ENCODE results near the gene GRIA1. TPM values are rescaled to one million over a fixed set of nuclear protein-coding genes. Genes with fewer than 3 reads are reported as not detected.

The GRIA1 gene
- total and polyA plus RNA-seq, 5 donors from 2014 or later: not detected

DNA sequence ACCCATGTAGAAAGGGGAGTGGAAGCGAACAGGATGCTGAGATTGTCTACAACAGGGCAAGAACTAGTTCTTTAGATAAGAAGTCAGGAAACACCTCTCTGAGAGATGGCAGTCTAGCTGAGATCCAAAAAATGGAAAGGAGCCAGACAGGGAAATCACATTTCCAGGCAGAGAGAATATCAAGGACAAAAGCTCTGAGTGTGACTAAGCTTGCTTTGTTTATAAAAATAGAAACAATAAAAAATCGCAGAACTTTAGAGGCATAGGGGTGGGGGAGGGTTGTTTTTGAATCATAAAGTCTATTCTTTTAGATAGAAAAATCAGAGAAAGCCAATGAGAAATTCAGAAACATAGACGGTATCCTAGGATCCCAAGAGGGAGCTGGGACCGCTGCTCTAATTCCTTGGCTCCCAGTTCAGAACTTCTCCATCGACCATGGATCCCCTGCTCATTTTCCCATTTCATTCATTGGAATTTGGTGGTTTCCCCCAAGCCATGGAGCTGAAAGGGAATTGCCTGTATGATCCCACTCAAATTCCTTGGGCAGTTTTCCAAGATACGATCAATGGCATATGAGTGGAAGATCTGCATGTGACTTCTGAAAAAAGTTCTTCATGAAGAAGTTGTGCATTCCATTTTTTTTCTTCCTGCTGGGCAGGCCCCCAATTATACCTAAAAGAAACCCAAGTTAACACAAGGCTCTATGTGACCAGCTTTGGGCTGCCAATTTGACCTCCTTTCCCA lies 182.0 kb downstream of the GRIA1 start:
- DNase-seq: no peak
- Histone ChIP-seq H3K4me1 (ENCODE audit: control insufficient read depth, insufficient read depth, low read length, poor library complexity, severe bottlenecking) (no peaks in the 10 kb centered on the region), H3K4me3 (ENCODE audit: low read depth, low read length) (no peak overlapping the region), H3K9me3 (ENCODE audit: control insufficient read depth in 2 of 2, low read length in 2 of 2) (no peaks in the 10 kb centered on the region), H3K36me3 (ENCODE audit: control insufficient read depth, insufficient read depth, low read length) (no peaks in the 10 kb centered on the region), H3K27me3 (ENCODE audit: control insufficient read depth, insufficient read depth, low read length) (no peaks in the 10 kb centered on the region), H3K27ac (ENCODE audit: insufficient read depth, low read length, poor library complexity, severe bottlenecking) (no peak overlapping the region)
- Mint-ChIP-seq H3K36me3 (no peaks in the 10 kb centered on the region), H3K4me1 (no peaks in the 10 kb centered on the region), H3K9me3 (peaks cover 0 to 5% (median 2%) of the 10 kb centered on the region in 7 donors), H3K27me3 (no peaks in the 10 kb centered on the region), H3K27ac (no peak overlapping the region), H3K4me3 (no peak overlapping the region)
- ATAC-seq (ENCODE audit: low read depth in 2 of 2): no peak

DNA sequence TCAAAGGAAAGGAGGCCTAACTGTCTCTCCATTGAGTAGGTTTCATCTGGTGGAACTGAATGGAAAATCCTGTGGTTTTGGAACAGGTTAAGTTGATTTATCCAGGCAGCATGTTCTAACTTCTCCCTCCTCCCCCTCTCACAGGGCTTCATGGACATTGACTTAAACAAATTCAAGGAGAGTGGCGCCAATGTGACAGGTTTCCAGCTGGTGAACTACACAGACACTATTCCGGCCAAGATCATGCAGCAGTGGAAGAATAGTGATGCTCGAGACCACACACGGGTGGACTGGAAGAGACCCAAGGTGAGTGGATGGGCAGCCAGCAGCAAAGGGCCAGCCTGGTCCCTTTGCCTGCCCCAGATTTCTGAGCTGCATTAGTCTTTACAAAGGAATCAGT lies 183.9 kb downstream of the GRIA1 start:
- Histone ChIP-seq H3K36me3 (ENCODE audit: control insufficient read depth, insufficient read depth, low read length) (no peaks in the 10 kb centered on the region), H3K9me3 (ENCODE audit: control insufficient read depth in 2 of 2, low read length in 2 of 2) (no peaks in the 10 kb centered on the region), H3K27ac (ENCODE audit: insufficient read depth, low read length, poor library complexity, severe bottlenecking) (no peak overlapping the region), H3K4me3 (ENCODE audit: low read depth, low read length) (no peak overlapping the region), H3K4me1 (ENCODE audit: control insufficient read depth, insufficient read depth, low read length, poor library complexity, severe bottlenecking) (no peaks in the 10 kb centered on the region), H3K27me3 (ENCODE audit: control insufficient read depth, insufficient read depth, low read length) (no peaks in the 10 kb centered on the region)
- no peak for ATAC-seq (ENCODE audit: low read depth in 2 of 2)
- Mint-ChIP-seq H3K4me1 (no peaks in the 10 kb centered on the region), H3K36me3 (no peaks in the 10 kb centered on the region), H3K27ac (no peak overlapping the region), H3K9me3 (peaks cover 0 to 5% (median 2%) of the 10 kb centered on the region in 7 donors), H3K4me3 (no peak overlapping the region), H3K27me3 (peaks cover 4% of the 10 kb centered on the region)
- DNase-seq: no peak

DNA sequence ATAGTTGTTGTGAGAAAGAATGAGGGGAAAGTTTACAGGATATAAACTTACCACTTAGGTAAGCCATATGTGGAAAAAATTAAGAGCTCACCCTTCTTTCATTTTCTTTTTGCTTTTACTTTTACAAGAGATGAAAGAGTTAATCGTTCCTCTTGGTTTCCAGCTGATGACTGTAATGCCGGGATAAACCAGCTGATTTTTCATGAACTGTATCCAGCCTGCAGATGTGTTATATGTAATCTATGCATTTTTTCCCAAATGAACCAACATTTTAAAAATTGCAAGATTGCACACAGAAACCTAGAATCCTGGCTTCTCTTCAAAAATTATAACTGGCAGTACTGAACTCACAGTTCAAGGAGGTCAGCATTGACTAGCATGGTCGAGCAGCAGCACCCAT lies 185.9 kb downstream of the GRIA1 start:
- Histone ChIP-seq H3K4me1 (ENCODE audit: control insufficient read depth, insufficient read depth, low read length, poor library complexity, severe bottlenecking) (no peaks in the 10 kb centered on the region), H3K9me3 (ENCODE audit: control insufficient read depth in 2 of 2, low read length in 2 of 2) (no peaks in the 10 kb centered on the region), H3K4me3 (ENCODE audit: low read depth, low read length) (no peak overlapping the region), H3K27ac (ENCODE audit: insufficient read depth, low read length, poor library complexity, severe bottlenecking) (no peak overlapping the region), H3K27me3 (ENCODE audit: control insufficient read depth, insufficient read depth, low read length) (no peaks in the 10 kb centered on the region), H3K36me3 (ENCODE audit: control insufficient read depth, insufficient read depth, low read length) (no peaks in the 10 kb centered on the region)
- H3K36me3 Mint-ChIP-seq: no peaks in the 10 kb centered on the region
- no peak overlapping the region for H3K27ac Mint-ChIP-seq
- H3K27me3 Mint-ChIP-seq: peaks cover 4% of the 10 kb centered on the region
- no peak overlapping the region for H3K4me3 Mint-ChIP-seq
- no peak for ATAC-seq (ENCODE audit: low read depth in 2 of 2)
- peaks cover 0 to 5% (median 2%) of the 10 kb centered on the region in 7 donors for H3K9me3 Mint-ChIP-seq
- H3K4me1 Mint-ChIP-seq: no peaks in the 10 kb centered on the region
- no peak for DNase-seq

DNA sequence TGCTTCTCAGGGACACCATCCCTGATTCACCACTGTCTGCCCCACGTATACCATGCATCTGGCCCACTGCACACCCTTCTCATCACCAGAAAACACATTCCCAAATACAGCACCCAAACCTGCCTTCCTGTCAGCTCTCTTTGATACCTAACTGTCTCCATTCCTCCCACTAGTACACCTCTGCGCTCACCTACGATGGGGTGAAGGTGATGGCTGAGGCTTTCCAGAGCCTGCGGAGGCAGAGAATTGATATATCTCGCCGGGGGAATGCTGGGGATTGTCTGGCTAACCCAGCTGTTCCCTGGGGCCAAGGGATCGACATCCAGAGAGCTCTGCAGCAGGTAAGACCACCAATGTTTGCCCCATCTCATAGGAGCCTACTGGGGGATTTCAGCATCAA lies 186.4 kb downstream of the GRIA1 start:
- Histone ChIP-seq H3K36me3 (ENCODE audit: control insufficient read depth, insufficient read depth, low read length) (no peaks in the 10 kb centered on the region), H3K9me3 (ENCODE audit: control insufficient read depth in 2 of 2, low read length in 2 of 2) (no peaks in the 10 kb centered on the region), H3K4me1 (ENCODE audit: control insufficient read depth, insufficient read depth, low read length, poor library complexity, severe bottlenecking) (no peaks in the 10 kb centered on the region), H3K27me3 (ENCODE audit: control insufficient read depth, insufficient read depth, low read length) (no peaks in the 10 kb centered on the region), H3K4me3 (ENCODE audit: low read depth, low read length) (no peak overlapping the region), H3K27ac (ENCODE audit: insufficient read depth, low read length, poor library complexity, severe bottlenecking) (no peak overlapping the region)
- Mint-ChIP-seq H3K9me3 (peaks cover 0 to 5% (median 2%) of the 10 kb centered on the region in 7 donors), H3K27me3 (peaks cover 4% of the 10 kb centered on the region), H3K36me3 (no peaks in the 10 kb centered on the region), H3K4me3 (no peak overlapping the region), H3K4me1 (no peaks in the 10 kb centered on the region), H3K27ac (no peak overlapping the region)
- ATAC-seq (ENCODE audit: low read depth in 2 of 2): no peak
- DNase-seq: no peak

- Mint-ChIP-seq H3K36me3 (no peaks in the 10 kb centered on the region), H3K4me3 (no peak overlapping the region), H3K9me3 (peaks cover 0 to 3% (median 0%) of the 10 kb centered on the region in 7 donors), H3K27me3 (peaks cover 4% of the 10 kb centered on the region), H3K4me1 (no peaks in the 10 kb centered on the region), H3K27ac (no peak overlapping the region)
- DNase-seq (no peak), ATAC-seq (ENCODE audit: low read depth in 2 of 2) (no peak)
- Histone ChIP-seq H3K27me3 (ENCODE audit: control insufficient read depth, insufficient read depth, low read length) (no peaks in the 10 kb centered on the region), H3K4me1 (ENCODE audit: control insufficient read depth, insufficient read depth, low read length, poor library complexity, severe bottlenecking) (no peaks in the 10 kb centered on the region), H3K36me3 (ENCODE audit: control insufficient read depth, insufficient read depth, low read length) (no peaks in the 10 kb centered on the region), H3K27ac (ENCODE audit: insufficient read depth, low read length, poor library complexity, severe bottlenecking) (no peak overlapping the region), H3K4me3 (ENCODE audit: low read depth, low read length) (no peak overlapping the region), H3K9me3 (ENCODE audit: control insufficient read depth in 2 of 2, low read length in 2 of 2) (no peaks in the 10 kb centered on the region)
Measured at GRCh38 chr5:153678617-153679329, 188.3 kb downstream of the GRIA1 start.

DNA sequence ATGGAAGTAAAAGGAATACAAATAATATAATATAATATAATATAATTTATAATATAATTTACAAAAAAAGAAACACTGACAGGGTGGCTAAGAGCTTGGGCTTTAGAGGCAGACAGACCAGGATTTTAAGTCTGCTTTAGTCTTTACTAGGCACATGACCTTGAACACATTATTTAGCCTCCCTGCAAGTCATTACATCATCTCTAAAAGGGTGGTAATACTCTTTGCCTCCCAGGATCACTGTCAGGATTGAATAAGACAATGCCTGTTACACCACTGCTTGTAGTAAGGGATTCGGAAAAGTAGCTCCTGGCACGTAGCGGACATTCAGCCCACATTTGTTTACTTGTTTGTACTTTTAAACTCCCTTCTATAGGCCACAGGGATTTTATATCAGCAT lies 199.8 kb downstream of the GRIA1 start:
- Histone ChIP-seq H3K27ac (ENCODE audit: insufficient read depth, low read length, poor library complexity, severe bottlenecking) (no peak overlapping the region), H3K4me3 (ENCODE audit: low read depth, low read length) (no peak overlapping the region), H3K36me3 (ENCODE audit: control insufficient read depth, insufficient read depth, low read length) (no peaks in the 10 kb centered on the region), H3K9me3 (ENCODE audit: control insufficient read depth in 2 of 2, low read length in 2 of 2) (no peaks in the 10 kb centered on the region), H3K27me3 (ENCODE audit: control insufficient read depth, insufficient read depth, low read length) (no peaks in the 10 kb centered on the region), H3K4me1 (ENCODE audit: control insufficient read depth, insufficient read depth, low read length, poor library complexity, severe bottlenecking) (no peaks in the 10 kb centered on the region)
- Mint-ChIP-seq H3K27me3 (no peaks in the 10 kb centered on the region), H3K27ac (no peak overlapping the region), H3K9me3 (peaks cover 0 to 3% (median 0%) of the 10 kb centered on the region in 7 donors), H3K36me3 (no peaks in the 10 kb centered on the region), H3K4me1 (no peaks in the 10 kb centered on the region), H3K4me3 (no peak overlapping the region)
- DNase-seq (no peak), ATAC-seq (ENCODE audit: low read depth in 2 of 2) (no peak)

GRCh38 chr5:153696256-153696655 lies 205.8 kb downstream of the GRIA1 start:
- no peaks in the 10 kb centered on the region for H3K36me3 ChIP-seq (ENCODE audit: control insufficient read depth, insufficient read depth, low read length)
- Mint-ChIP-seq H3K27me3 (no peaks in the 10 kb centered on the region), H3K4me3 (no peak overlapping the region), H3K36me3 (no peaks in the 10 kb centered on the region), H3K4me1 (no peaks in the 10 kb centered on the region), H3K27ac (no peak overlapping the region), H3K9me3 (peaks cover 0 to 5% (median 0%) of the 10 kb centered on the region in 7 donors)
- H3K4me1 ChIP-seq (ENCODE audit: control insufficient read depth, insufficient read depth, low read length, poor library complexity, severe bottlenecking): no peaks in the 10 kb centered on the region
- H3K27me3 ChIP-seq (ENCODE audit: control insufficient read depth, insufficient read depth, low read length): no peaks in the 10 kb centered on the region
- H3K27ac ChIP-seq (ENCODE audit: insufficient read depth, low read length, poor library complexity, severe bottlenecking): no peak overlapping the region
- H3K4me3 ChIP-seq (ENCODE audit: low read depth, low read length): no peak overlapping the region
- no peaks in the 10 kb centered on the region for H3K9me3 ChIP-seq (ENCODE audit: control insufficient read depth in 2 of 2, low read length in 2 of 2)
- no peak for DNase-seq
- ATAC-seq (ENCODE audit: low read depth in 2 of 2): no peak

DNA sequence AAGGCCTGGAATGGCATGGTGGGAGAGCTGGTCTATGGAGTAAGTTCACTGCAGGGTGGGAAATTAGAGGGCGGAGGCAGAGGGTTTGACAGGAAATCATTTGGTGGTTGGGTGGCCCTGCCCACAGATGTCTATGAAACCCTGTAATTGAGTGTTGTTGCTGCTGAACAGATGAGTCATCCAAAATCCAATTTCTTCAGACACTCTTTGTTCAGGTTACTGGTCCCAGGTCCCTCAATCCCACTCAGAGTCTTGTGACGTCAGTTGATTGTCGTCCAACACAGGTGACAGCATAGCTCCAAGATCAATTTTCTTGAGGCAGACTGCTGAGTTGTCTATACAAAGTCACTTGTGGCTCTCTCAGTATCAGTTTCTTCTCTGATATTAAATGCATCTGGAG lies 208.6 kb downstream of the GRIA1 start:
- Mint-ChIP-seq H3K27me3 (no peaks in the 10 kb centered on the region), H3K4me1 (no peaks in the 10 kb centered on the region), H3K9me3 (peaks cover 0 to 5% (median 0%) of the 10 kb centered on the region in 7 donors), H3K36me3 (no peaks in the 10 kb centered on the region), H3K27ac (no peak overlapping the region), H3K4me3 (no peak overlapping the region)
- Histone ChIP-seq H3K27ac (ENCODE audit: insufficient read depth, low read length, poor library complexity, severe bottlenecking) (no peak overlapping the region), H3K36me3 (ENCODE audit: control insufficient read depth, insufficient read depth, low read length) (no peaks in the 10 kb centered on the region), H3K27me3 (ENCODE audit: control insufficient read depth, insufficient read depth, low read length) (no peaks in the 10 kb centered on the region), H3K4me3 (ENCODE audit: low read depth, low read length) (no peak overlapping the region), H3K9me3 (ENCODE audit: control insufficient read depth in 2 of 2, low read length in 2 of 2) (no peaks in the 10 kb centered on the region), H3K4me1 (ENCODE audit: control insufficient read depth, insufficient read depth, low read length, poor library complexity, severe bottlenecking) (no peaks in the 10 kb centered on the region)
- DNase-seq (no peak), ATAC-seq (ENCODE audit: low read depth in 2 of 2) (no peak)
